ENCODE measurements around the gene BBX.

- TF ChIP-seq CTCF (conservative IDR thresholded peaks at IDR 0.05; ENCODE audit: low read depth, low read length) (no peak), EZH2phosphoT487 (IDR thresholded peaks at IDR 0.05; ENCODE audit: borderline replicate concordance, low read length) (no peak), EZH2 (IDR thresholded peaks at IDR 0.05; ENCODE audit: low read length, unreplicated experiment) (no peak)
Measured at GRCh38 chr3:107662124-107662507, 139.4 kb downstream of the BBX start.
